ENCODE measurements around the gene ZNF555. TPM values are rescaled to one million over a fixed set of nuclear protein-coding genes. Genes with fewer than 3 reads are reported as not detected.
"Not testable (repeated sequence)": the region's sequence is repeated elsewhere in the genome, so short reads cannot be mapped to it uniquely, and the experiment has no call there.

ZNF555 gene
- total RNA-seq, 1 donor from 2014 or later: 8.4 TPM

- DNase-seq: no peak
Measured at GRCh38 chr19:2807379-2808128, 33.7 kb upstream of the ZNF555 start.

- DNase-seq: no peak
Measured at GRCh38 chr19:2808129-2808941, 32.9 kb upstream of the ZNF555 start.

GRCh38 chr19:2809387-2810140, 31.7 kb upstream of the ZNF555 start:
- DNase-seq: no peak

GRCh38 chr19:2810141-2811091, 30.9 kb upstream of the ZNF555 start:
- DNase-seq: no peak

- no peak for DNase-seq
Measured at GRCh38 chr19:2811221-2811722, 30.0 kb upstream of the ZNF555 start.

GRCh38 chr19:2811735-2812413, 29.4 kb upstream of the ZNF555 start:
- no peak for DNase-seq

GRCh38 chr19:2812414-2813234, 28.7 kb upstream of the ZNF555 start:
- DNase-seq: no peak

- no peak for DNase-seq
Measured at GRCh38 chr19:2813235-2814160, 27.8 kb upstream of the ZNF555 start.

- DNase-seq: no peak
Measured at GRCh38 chr19:2814426-2814825, 26.8 kb upstream of the ZNF555 start.

GRCh38 chr19:2815191-2815614, 26.1 kb upstream of the ZNF555 start:
- no peak for DNase-seq

GRCh38 chr19:2815923-2816322, 25.4 kb upstream of the ZNF555 start:
- no peak for DNase-seq

- no peak for DNase-seq
Measured at GRCh38 chr19:2816641-2817040, 24.6 kb upstream of the ZNF555 start.

GRCh38 chr19:2817237-2817829, 23.9 kb upstream of the ZNF555 start:
- not testable (repeated sequence) for DNase-seq

- DNase-seq: peak; percentile 89
Measured at GRCh38 chr19:2819540-2820111, 21.6 kb upstream of the ZNF555 start, which contains the start of gene ZNF554. Gene ZNF554, plus strand, starts transcription at chr19:2819868. Its CDS starts 204 bp downstream, at chr19:2820072.

GRCh38 chr19:2820112-2820702, 21.1 kb upstream of the ZNF555 start:
- no peak for DNase-seq

GRCh38 chr19:2822846-2823245, 18.4 kb upstream of the ZNF555 start:
- no peak for DNase-seq

- DNase-seq: no peak
Measured at GRCh38 chr19:2823646-2824045, 17.6 kb upstream of the ZNF555 start.

Data from skin of body (tissue), 2 donors.